SIG-M5 treated with dmso at 0.1 percent for 504 hours (cell line): Measurements from ENCODE around the gene LGALS7.

Experiments
- DNase-seq: peaks from one replicate; lab custom pipeline; 2025; ENCODE audit not compliant: unreplicated experiment; lab: John Stamatoyannopoulos, UW

LGALS7 gene

GRCh38 chr19:38727868-38728660 is 45.3 kb downstream of the LGALS7 start:
- DNase-seq: no peak

GRCh38 chr19:38727306-38727867 is 45.9 kb downstream of the LGALS7 start:
- DNase-seq: no peak

GRCh38 chr19:38726761-38727301 is 46.5 kb downstream of the LGALS7 start:
- no peak for DNase-seq

- DNase-seq: no peak
These were observed 47.0 kb downstream of the LGALS7 start for GRCh38 chr19:38726284-38726673.

- DNase-seq: no peak
These were observed 47.6 kb downstream of the LGALS7 start for GRCh38 chr19:38725469-38726283.

GRCh38 chr19:38723990-38724854 is 49.1 kb downstream of the LGALS7 start:
- DNase-seq: no peak

GRCh38 chr19:38723606-38723965 is 49.7 kb downstream of the LGALS7 start:
- DNase-seq: no peak

GRCh38 chr19:38722947-38723605 is 50.2 kb downstream of the LGALS7 start:
- DNase-seq: no peak

- DNase-seq: no peak
These were observed 51.1 kb downstream of the LGALS7 start for GRCh38 chr19:38721979-38722773.

GRCh38 chr19:38721496-38721895 is 51.8 kb downstream of the LGALS7 start:
- DNase-seq: no peak
